DLD1 (cell line): ENCODE data around the gene UPF3A.
"Not testable (repeated sequence)": the region's sequence is repeated elsewhere in the genome, so short reads cannot be mapped to it uniquely, and the experiment has no call there.

ENCODE experiments used
- in situ Hi-C: cut with HindIII; loops from 2 replicates; pipeline ENCODE4 v1.10.0; 2017; ENCODE audit warnings: low sequenced_read_pairs

The UPF3A gene

GRCh38 chr13:114281351-114282040 lies at the start of gene UPF3A:
Gene UPF3A (plus strand): TSS chr13:114281601. CDS start chr13:114281640, 39 bp downstream.
- in situ Hi-C loops, result no loop called here

- in situ Hi-C loops, result no loop called here
Observed at GRCh38 chr13:114231886-114232285, 49.5 kb upstream of the UPF3A start.

GRCh38 chr13:114234266-114234644 lies 47.1 kb upstream of the UPF3A start:
- in situ Hi-C loops, result no loop called here

GRCh38 chr13:114234645-114235421 lies 46.6 kb upstream of the UPF3A start, which contains the start of gene CDC16:
Gene CDC16 (plus strand): TSS chr13:114234897. CDS start chr13:114235085, 188 bp downstream.
- in situ Hi-C loops, result no loop called here

GRCh38 chr13:114235697-114236096 lies 45.7 kb upstream of the UPF3A start:
- in situ Hi-C loops, result no loop called here

- in situ Hi-C loops, result no loop called here
Observed at GRCh38 chr13:114236227-114236626, 45.2 kb upstream of the UPF3A start.

GRCh38 chr13:114237415-114238112 lies 43.8 kb upstream of the UPF3A start:
- in situ Hi-C loops, result no loop called here

- in situ Hi-C loops, result no loop called here
Observed at GRCh38 chr13:114241918-114242317, 39.5 kb upstream of the UPF3A start.

GRCh38 chr13:114243971-114244370 lies 37.4 kb upstream of the UPF3A start:
- in situ Hi-C loops, result no loop called here

GRCh38 chr13:114244637-114245036 lies 36.8 kb upstream of the UPF3A start:
- in situ Hi-C loops, result no loop called here

- in situ Hi-C loops, result no loop called here
Observed at GRCh38 chr13:114248011-114248410, 33.4 kb upstream of the UPF3A start.

- in situ Hi-C loops, result no loop called here
Observed at GRCh38 chr13:114249077-114249476, 32.3 kb upstream of the UPF3A start.

- in situ Hi-C loops, result not testable (repeated sequence)
Observed at GRCh38 chr13:114251639-114252440, 29.6 kb upstream of the UPF3A start.

GRCh38 chr13:114256547-114256946 lies 24.9 kb upstream of the UPF3A start:
- in situ Hi-C loops, result no loop called here

- in situ Hi-C loops, result no loop called here
Observed at GRCh38 chr13:114257014-114257413, 24.4 kb upstream of the UPF3A start.

- in situ Hi-C loops, result no loop called here
Observed at GRCh38 chr13:114258589-114258988, 22.8 kb upstream of the UPF3A start.

- in situ Hi-C loops, result no loop called here
Observed at GRCh38 chr13:114259374-114259773, 22.0 kb upstream of the UPF3A start.

GRCh38 chr13:114259974-114260373 lies 21.4 kb upstream of the UPF3A start:
- in situ Hi-C loops, result no loop called here

GRCh38 chr13:114260814-114261213 lies 20.6 kb upstream of the UPF3A start:
- in situ Hi-C loops, result no loop called here

- in situ Hi-C loops, result no loop called here
Observed at GRCh38 chr13:114261328-114261965, 20.0 kb upstream of the UPF3A start.
